Heart left ventricle (tissue), 13 donors: ENCODE results near the gene TMTC2.

ENCODE experiments used
- CTCF ChIP-seq, 12 donors: fragments of 200-600 bp; sonication (generic) in 4 of 12; IDR thresholded peaks; one replicate each; pipeline versions ENCODE4 v1.5.0 to v1.8.0; 2018 to 2022; ENCODE audit warnings: antibody characterized with exemption in 12 of 12, mild to moderate bottlenecking in 5 of 12
- POLR2A ChIP-seq, 2 donors: fragments of 450-650 bp; IDR thresholded peaks; one replicate each; pipeline ENCODE4 v1.6.1; 2017; ENCODE audit warnings: antibody characterized with exemption in 2 of 2, mild to moderate bottlenecking in 2 of 2, moderate library complexity in 2 of 2
- donor health status: ischemic (EF 13 %, LVEDD 7.1; RV severe dilation, severe dysfunction).
- donor health status: DM: no; HTN: yes; CAD: no.
- donor health status: DM: no; HTN: no; CAD: no.
- donor health status: ischemic (EF 25% LVEDD 6.9; RV normal size, moderate dysfunction).
- donor health status: ischemic (EF 25% LVEDD 5.7; RV mildly dilated, moderate dysfunction).
- donor health status: ischemic (EF 35%, LVEDD 5.7; RV mildly dilated, moderate dysfunction).
- donor health status: nonischemic (EF 11% LVEDD 7.7; RV severe dilation, severe dysfunction).
- donor health status: DM: yes; HTN: yes; CAD: no.
- donor health status: PGD.
- donor health status: ischemic (EF 29% LVEDD 5.4; RV normal size, mild dysfunction).
- donor health status: nonischemic (EF 23%, LVEDD 6.1; RV moderate dilation, normal function).

- TF ChIP-seq CTCF (IDR thresholded peaks at IDR 0.05) (no peak), POLR2A (IDR thresholded peaks at IDR 0.05) (no peak)
These were observed 405.9 kb downstream of the TMTC2 start for GRCh38 chr12:83092606-83093005.
